Muscle layer of colon (tissue), 2 donors: Measurements from ENCODE around the gene DET1.

Experiments
- H3K27ac ChIP-seq: one replicate; pipeline ENCODE4 v1.7.0; 2013; ENCODE audit warnings: low read depth, mild to moderate bottlenecking, low read length, moderate library complexity
- H3K27me3 ChIP-seq, 2 donors: one replicate each; pipeline ENCODE4 v1.7.0; 2013; ENCODE audit warnings: low read length in 2 of 2, mild to moderate bottlenecking in 2 of 2; ENCODE audit not compliant: insufficient read depth in 2 of 2, control insufficient read depth in 1 of 2
- H3K36me3 ChIP-seq: one replicate; pipeline ENCODE4 v1.7.0; 2013; ENCODE audit warnings: mild to moderate bottlenecking, low read length; ENCODE audit not compliant: insufficient read depth
- H3K4me1 ChIP-seq: one replicate; pipeline ENCODE4 v1.7.0; 2013; ENCODE audit warnings: mild to moderate bottlenecking, low read length; ENCODE audit not compliant: insufficient read depth
- H3K4me3 ChIP-seq, 2 donors: one replicate each; pipeline ENCODE4 v1.7.0; 2013; ENCODE audit warnings: low read length in 2 of 2, low read depth in 1 of 2, mild to moderate bottlenecking in 1 of 2, moderate library complexity in 1 of 2
- H3K9ac ChIP-seq: one replicate; pipeline ENCODE4 v1.7.0; 2013; ENCODE audit warnings: low read length
- H3K9me3 ChIP-seq: one replicate; pipeline ENCODE4 v1.7.0; 2013; ENCODE audit warnings: mild to moderate bottlenecking, low read length
- donor health status: abdominal sarcoma.
- donor health status: Adenocarcinoma of cecum.

The DET1 gene

DNA sequence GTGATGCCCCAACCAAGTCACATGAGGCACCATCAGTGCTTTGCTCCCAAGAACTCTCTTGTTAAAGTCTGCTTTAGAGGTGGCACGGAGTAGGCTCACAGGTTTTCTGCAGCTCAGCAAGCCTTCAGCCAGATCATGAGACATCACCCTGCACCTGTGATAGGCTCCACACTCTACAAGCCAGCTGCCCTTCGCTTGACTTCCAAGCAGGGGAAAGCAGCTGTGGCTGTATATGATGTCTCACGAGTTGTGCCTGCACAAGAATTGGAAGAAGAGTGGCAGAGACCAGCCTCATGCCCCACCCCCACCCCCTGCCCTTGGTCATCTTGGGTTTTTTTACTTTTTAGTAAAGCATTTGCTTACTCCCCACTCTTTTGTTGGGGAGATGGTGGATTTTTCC, 56.4 kb downstream of the DET1 start:
- Histone ChIP-seq H3K27me3 (no peaks in the 10 kb centered on the region), H3K27ac (no peak overlapping the region), H3K4me1 (no peaks in the 10 kb centered on the region), H3K36me3 (no peaks in the 10 kb centered on the region), H3K9ac (no peak overlapping the region), H3K4me3 (no peak overlapping the region), H3K9me3 (no peaks in the 10 kb centered on the region)

DNA sequence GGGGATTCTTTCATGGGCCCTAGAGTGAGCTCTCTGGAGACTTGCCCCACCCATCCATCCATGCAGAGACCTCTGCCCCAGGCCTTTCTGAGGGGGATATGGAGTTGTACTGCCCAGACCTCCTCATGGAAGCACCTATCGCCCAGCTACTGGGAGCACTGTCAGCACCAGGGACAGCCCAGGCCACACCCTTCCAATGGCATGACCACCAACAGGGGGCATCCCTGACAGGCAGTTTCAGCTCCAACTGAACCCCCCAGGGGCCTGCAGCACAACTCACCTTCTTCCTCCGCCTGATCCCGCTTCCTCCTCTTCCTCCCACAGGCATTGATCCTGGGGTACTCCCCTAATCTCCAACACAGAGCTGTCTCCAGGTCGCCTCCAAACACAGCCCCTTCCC, 57.2 kb downstream of the DET1 start:
- no peak overlapping the region for H3K9ac ChIP-seq
- no peaks in the 10 kb centered on the region for H3K27me3 ChIP-seq
- H3K36me3 ChIP-seq, result no peaks in the 10 kb centered on the region
- no peak overlapping the region for H3K4me3 ChIP-seq
- no peaks in the 10 kb centered on the region for H3K9me3 ChIP-seq
- H3K27ac ChIP-seq, result no peak overlapping the region
- no peaks in the 10 kb centered on the region for H3K4me1 ChIP-seq

DNA sequence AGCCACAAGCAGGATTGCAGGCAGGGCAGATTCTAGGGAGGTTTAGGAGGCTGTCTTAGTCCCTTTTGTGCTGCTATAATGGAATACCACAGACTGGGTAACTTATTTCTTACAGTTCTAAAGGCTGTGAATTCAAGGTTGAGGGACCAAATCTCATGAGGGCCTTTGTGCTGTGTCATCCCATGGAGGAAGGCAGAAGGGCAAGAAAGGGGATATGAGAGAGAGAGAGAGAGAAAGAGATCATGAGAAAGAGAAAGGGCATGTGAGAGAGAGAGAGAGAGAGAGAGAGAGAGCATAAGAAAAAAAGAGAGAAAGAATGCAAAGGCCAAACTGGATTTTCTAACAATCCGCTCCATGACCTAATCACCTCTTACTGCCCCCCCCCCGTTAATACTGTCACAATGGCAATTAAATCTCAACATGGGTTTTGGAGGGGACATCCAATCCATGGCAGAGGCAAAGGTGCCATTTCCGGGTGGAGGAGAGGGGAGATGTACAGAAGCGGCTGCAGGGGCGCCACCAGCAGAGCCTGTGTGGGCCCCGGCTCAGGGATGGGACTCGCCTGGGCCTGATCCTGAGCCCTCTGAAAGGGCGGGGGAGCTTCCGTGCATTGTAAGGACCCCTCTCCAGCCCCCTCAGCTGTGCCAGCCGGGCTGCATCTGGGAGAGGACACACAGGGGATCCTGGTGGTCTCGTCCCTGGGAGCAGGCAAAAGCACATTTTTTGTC, 58.5 kb downstream of the DET1 start:
- Histone ChIP-seq H3K27me3 (no peaks in the 10 kb centered on the region), H3K36me3 (no peaks in the 10 kb centered on the region), H3K4me3 (no peak overlapping the region), H3K9me3 (no peaks in the 10 kb centered on the region), H3K27ac (no peak overlapping the region), H3K4me1 (no peaks in the 10 kb centered on the region), H3K9ac (no peak overlapping the region)

GRCh38 chr15:88487178-88487795, 59.2 kb downstream of the DET1 start:
- peaks cover 3% of the 10 kb centered on the region for H3K36me3 ChIP-seq
- no peak overlapping the region for H3K27ac ChIP-seq
- H3K9me3 ChIP-seq, result no peaks in the 10 kb centered on the region

GRCh38 chr15:88484682-88485331, 61.7 kb downstream of the DET1 start:
- peaks cover 3% of the 10 kb centered on the region for H3K36me3 ChIP-seq
- no peak overlapping the region for H3K9ac ChIP-seq
- no peaks in the 10 kb centered on the region for H3K27me3 ChIP-seq
- H3K4me1 ChIP-seq, result no peaks in the 10 kb centered on the region
- H3K27ac ChIP-seq, result no peak overlapping the region
- H3K9me3 ChIP-seq, result no peaks in the 10 kb centered on the region
- H3K4me3 ChIP-seq, result no peak overlapping the region

More at GRCh38 chr15:88487178-88487795, 59.2 kb downstream of the DET1 start:
- Histone ChIP-seq H3K27me3 (no peaks in the 10 kb centered on the region), H3K4me3 (no peak overlapping the region), H3K9ac (no peak overlapping the region), H3K4me1 (no peaks in the 10 kb centered on the region)

DNA sequence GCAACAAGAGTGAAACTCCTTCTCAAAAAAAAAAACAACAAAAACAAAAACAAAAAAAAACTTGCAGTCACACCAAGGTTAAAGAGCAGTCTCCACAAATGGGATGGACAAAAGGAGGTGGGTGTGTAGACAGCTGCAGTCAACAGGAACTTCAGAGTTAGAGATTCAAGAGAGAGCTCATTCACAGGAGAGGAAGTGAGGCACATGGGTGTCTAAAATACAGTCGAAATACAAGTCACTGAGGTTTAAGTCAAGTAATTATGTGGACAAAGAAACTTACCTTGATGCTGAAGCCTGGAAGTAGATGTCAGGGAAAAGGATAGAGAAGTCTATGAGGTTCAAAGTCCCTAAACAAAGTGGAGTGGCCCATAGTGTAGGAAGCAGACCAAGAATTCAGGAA, 64.2 kb downstream of the DET1 start:
- H3K9me3 ChIP-seq, result no peaks in the 10 kb centered on the region
- no peaks in the 10 kb centered on the region for H3K27me3 ChIP-seq

GRCh38 chr15:88480981-88481380, 65.5 kb downstream of the DET1 start:
- Histone ChIP-seq H3K27me3 (no peaks in the 10 kb centered on the region), H3K36me3 (peaks cover 8% of the 10 kb centered on the region), H3K9ac (no peak overlapping the region), H3K27ac (no peak overlapping the region), H3K9me3 (no peaks in the 10 kb centered on the region), H3K4me3 (no peak overlapping the region), H3K4me1 (peaks cover 7% of the 10 kb centered on the region)

More for the DNA sequence above, 64.2 kb downstream of the DET1 start:
- Histone ChIP-seq H3K9ac (no peak overlapping the region), H3K27ac (no peak overlapping the region), H3K36me3 (peaks cover 3% of the 10 kb centered on the region), H3K4me1 (peaks cover under 1% of the 10 kb centered on the region), H3K4me3 (no peak overlapping the region)

DNA sequence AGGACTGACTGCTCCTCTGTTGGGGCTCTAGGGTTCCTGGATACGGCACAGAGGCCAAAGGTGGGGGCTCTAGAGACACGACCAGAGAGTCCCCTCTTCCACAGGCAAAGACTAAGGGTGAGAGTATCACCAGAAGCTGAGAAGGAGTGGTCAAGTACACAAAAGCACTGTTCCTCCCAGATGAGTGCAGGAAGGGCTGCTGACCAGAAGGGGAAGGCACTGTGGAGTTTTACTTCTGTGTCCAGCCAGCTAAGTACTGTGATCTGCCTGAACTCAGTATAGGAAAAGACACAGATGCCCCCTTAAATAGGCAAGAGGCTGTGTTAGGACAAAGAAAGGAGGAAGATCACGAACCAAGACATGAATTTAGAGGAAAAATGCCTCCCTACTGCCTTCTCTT, 67.3 kb downstream of the DET1 start:
- Histone ChIP-seq H3K9me3 (no peaks in the 10 kb centered on the region), H3K4me3 (no peak overlapping the region), H3K27ac (no peak overlapping the region), H3K9ac (no peak overlapping the region), H3K36me3 (peaks cover 18% of the 10 kb centered on the region), H3K27me3 (no peaks in the 10 kb centered on the region), H3K4me1 (peaks cover 7% of the 10 kb centered on the region)

- peaks cover 28% of the 10 kb centered on the region for H3K36me3 ChIP-seq
Measured at GRCh38 chr15:88477904-88478303, 68.6 kb downstream of the DET1 start.

DNA sequence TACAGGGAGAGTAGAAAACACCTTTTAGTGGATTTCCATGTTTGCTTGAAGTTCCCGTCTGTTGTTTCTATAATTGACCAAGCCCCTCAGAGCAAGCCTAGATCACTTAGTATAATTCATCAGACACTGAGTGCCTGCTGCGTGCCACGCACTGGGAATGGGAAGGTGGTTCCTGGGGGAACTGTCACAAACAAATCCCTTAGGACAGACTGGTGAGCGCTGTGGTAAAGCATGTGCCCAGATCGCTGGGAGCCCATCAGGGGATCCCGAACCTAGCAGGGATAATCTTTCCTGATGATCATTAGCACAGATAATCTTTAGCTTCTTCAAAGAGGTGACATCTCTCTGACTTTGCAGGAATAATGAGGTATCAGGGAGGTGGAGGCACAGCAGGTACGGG, 69.4 kb downstream of the DET1 start:
- Histone ChIP-seq H3K9ac (no peak overlapping the region), H3K36me3 (peaks cover 32% of the 10 kb centered on the region), H3K9me3 (no peaks in the 10 kb centered on the region), H3K27me3 (no peaks in the 10 kb centered on the region), H3K4me1 (peaks cover 7% of the 10 kb centered on the region), H3K27ac (no peak overlapping the region), H3K4me3 (peak overlapping the region in 1 of 2 donors; percentile 39)

More at GRCh38 chr15:88477904-88478303, 68.6 kb downstream of the DET1 start:
- H3K9ac ChIP-seq, result no peak overlapping the region
- H3K9me3 ChIP-seq, result no peaks in the 10 kb centered on the region
- peaks cover 7% of the 10 kb centered on the region for H3K4me1 ChIP-seq
- H3K4me3 ChIP-seq, result no peak overlapping the region
- H3K27me3 ChIP-seq, result no peaks in the 10 kb centered on the region
- no peak overlapping the region for H3K27ac ChIP-seq

- peaks cover 7% of the 10 kb centered on the region for H3K4me1 ChIP-seq
- no peak overlapping the region for H3K9ac ChIP-seq
- peaks cover 36% of the 10 kb centered on the region for H3K36me3 ChIP-seq
- peak overlapping the region in 1 of 2 donors; percentile 39 for H3K4me3 ChIP-seq
- H3K9me3 ChIP-seq, result no peaks in the 10 kb centered on the region
- peak overlapping the region; percentile 4 for H3K27ac ChIP-seq
- H3K27me3 ChIP-seq, result no peaks in the 10 kb centered on the region
Measured at GRCh38 chr15:88476635-88477060, 69.8 kb downstream of the DET1 start.
